Adrenal gland (tissue), 5 donors: ENCODE results near the gene SLC2A2.

Experiments
- CTCF ChIP-seq, 6 experiments: fragments of 450-650 bp in 4 of 6; fragments of 200-600 bp in 2 of 6; sonication (generic) in 1 of 6; IDR thresholded peaks; 1 replicate in 5 of 6; 2 replicates in 1 of 6; pipeline versions ENCODE4 v1.5.1 to v1.8.0; 2016 to 2021; ENCODE audit warnings: antibody characterized with exemption in 6 of 6, mild to moderate bottlenecking in 2 of 6, moderate library complexity in 1 of 6
- POLR2A ChIP-seq, 2 donors: fragments of 450-650 bp; IDR thresholded peaks; one replicate each; pipeline ENCODE4 v1.6.1; 2017; ENCODE audit warnings: antibody characterized with exemption in 2 of 2, mild to moderate bottlenecking in 2 of 2, moderate library complexity in 1 of 2
- donor health status: DM: no; HTN: no; CAD: no.

- TF ChIP-seq CTCF (IDR thresholded peaks at IDR 0.05) (no peak), POLR2A (IDR thresholded peaks at IDR 0.05) (no peak)
These were observed 15.2 kb downstream of the SLC2A2 start for GRCh38 chr3:171011109-171011872.
